A549 (cell line): ENCODE data around the gene MCTP1.

ENCODE experiments used
- BHLHE40 ChIP-seq: IDR thresholded peaks from 2 replicates; pipeline ENCODE4 v1.6.1; 2012; ENCODE audit warnings: low read depth, low read length, inconsistent platforms
- CHD4 ChIP-seq: fragments of 200-600 bp; sonication (generic); IDR thresholded peaks from 2 replicates; pipeline ENCODE4 v1.6.1; 2016; ENCODE audit warnings: antibody characterized with exemption, mild to moderate bottlenecking, borderline replicate concordance
- POLR2A ChIP-seq: IDR thresholded peaks from 2 replicates; pipeline ENCODE4 v1.6.1; 2012; ENCODE audit warnings: mild to moderate bottlenecking, low read length
- RAD21 ChIP-seq, 2 experiments: fragments of >200 bp in 1 of 2; sonication (Bioruptor Twin) in 1 of 2; formaldehyde crosslinking in 1 of 2; IDR thresholded peaks in 1 of 2; conservative IDR thresholded peaks in 1 of 2; 2 replicates in 1 of 2; 3 replicates in 1 of 2; pipeline ENCODE4 v1.6.1; 2012 to 2018; ENCODE audit warnings: inconsistent platforms in 1 of 2
- TF ChIP-seq, protein P1 (sequence below): fragments of >200 bp; sonication (Bioruptor Twin); formaldehyde crosslinking; IDR thresholded peaks from 3 replicates; pipeline ENCODE4 v1.5.1; 2016
- TF ChIP-seq, protein P2 (sequence below): fragments of 150-350 bp; IDR thresholded peaks from 2 replicates; pipeline ENCODE4 v1.6.1; 2014; ENCODE audit warnings: low read depth, mild to moderate bottlenecking, low read length
- TF ChIP-seq, protein P3 (sequence below): IDR thresholded peaks from 2 replicates; pipeline ENCODE4 v1.6.1; 2012

DNA sequence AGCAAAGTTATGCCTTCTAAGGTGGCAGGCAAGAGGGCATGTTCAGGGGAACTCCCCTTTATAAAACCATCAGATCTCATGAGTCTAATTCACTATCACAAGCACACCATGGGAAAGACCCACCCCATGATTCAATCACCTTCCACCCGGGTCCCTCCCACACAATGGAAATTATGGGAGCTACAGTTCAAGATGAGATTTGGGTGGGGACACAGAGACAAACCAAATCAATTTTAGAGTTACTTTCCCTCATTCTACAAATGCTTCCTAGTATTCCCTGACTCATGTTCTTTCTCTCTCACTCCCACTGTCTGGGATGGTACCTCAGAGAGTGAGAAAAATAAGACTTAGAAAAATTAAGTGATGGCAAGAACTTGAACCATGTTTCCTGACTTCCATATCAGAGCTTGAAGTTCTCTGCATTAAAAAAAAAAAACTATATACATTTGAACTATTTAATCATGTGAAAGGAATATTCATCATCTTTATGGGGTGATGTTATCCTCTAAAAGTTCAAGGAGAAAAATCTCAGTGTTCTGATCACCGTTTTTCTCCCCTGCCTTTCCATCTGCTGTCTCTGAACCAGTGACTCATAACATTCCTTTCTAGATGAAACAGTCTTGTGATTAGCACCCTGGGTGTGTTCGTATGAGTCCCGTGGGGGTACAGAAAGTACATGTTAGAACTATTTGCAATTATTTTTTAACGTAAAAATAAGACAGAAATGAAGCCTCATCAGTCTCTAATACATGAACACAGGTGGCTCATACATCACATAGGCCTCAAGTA is 383.5 kb downstream of the MCTP1 start:
- TF ChIP-seq CHD4 (no peak), BHLHE40 (no peak), POLR2A (no peak), RAD21 (conservative IDR thresholded peaks at IDR 0.05 in 1 of 2, IDR thresholded peaks at IDR 0.05 in 1 of 2) (no peak)
- TF ChIP-seq, protein P1, sequence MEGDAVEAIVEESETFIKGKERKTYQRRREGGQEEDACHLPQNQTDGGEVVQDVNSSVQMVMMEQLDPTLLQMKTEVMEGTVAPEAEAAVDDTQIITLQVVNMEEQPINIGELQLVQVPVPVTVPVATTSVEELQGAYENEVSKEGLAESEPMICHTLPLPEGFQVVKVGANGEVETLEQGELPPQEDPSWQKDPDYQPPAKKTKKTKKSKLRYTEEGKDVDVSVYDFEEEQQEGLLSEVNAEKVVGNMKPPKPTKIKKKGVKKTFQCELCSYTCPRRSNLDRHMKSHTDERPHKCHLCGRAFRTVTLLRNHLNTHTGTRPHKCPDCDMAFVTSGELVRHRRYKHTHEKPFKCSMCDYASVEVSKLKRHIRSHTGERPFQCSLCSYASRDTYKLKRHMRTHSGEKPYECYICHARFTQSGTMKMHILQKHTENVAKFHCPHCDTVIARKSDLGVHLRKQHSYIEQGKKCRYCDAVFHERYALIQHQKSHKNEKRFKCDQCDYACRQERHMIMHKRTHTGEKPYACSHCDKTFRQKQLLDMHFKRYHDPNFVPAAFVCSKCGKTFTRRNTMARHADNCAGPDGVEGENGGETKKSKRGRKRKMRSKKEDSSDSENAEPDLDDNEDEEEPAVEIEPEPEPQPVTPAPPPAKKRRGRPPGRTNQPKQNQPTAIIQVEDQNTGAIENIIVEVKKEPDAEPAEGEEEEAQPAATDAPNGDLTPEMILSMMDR: no peak
- TF ChIP-seq, protein P2, sequence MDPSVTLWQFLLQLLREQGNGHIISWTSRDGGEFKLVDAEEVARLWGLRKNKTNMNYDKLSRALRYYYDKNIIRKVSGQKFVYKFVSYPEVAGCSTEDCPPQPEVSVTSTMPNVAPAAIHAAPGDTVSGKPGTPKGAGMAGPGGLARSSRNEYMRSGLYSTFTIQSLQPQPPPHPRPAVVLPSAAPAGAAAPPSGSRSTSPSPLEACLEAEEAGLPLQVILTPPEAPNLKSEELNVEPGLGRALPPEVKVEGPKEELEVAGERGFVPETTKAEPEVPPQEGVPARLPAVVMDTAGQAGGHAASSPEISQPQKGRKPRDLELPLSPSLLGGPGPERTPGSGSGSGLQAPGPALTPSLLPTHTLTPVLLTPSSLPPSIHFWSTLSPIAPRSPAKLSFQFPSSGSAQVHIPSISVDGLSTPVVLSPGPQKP: no peak
- TF ChIP-seq, protein P3, sequence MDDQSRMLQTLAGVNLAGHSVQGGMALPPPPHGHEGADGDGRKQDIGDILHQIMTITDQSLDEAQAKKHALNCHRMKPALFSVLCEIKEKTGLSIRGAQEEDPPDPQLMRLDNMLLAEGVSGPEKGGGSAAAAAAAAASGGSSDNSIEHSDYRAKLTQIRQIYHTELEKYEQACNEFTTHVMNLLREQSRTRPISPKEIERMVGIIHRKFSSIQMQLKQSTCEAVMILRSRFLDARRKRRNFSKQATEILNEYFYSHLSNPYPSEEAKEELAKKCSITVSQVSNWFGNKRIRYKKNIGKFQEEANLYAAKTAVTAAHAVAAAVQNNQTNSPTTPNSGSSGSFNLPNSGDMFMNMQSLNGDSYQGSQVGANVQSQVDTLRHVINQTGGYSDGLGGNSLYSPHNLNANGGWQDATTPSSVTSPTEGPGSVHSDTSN: no peak
